ENCODE results near the gene INPP1.

Gene INPP1

DNA sequence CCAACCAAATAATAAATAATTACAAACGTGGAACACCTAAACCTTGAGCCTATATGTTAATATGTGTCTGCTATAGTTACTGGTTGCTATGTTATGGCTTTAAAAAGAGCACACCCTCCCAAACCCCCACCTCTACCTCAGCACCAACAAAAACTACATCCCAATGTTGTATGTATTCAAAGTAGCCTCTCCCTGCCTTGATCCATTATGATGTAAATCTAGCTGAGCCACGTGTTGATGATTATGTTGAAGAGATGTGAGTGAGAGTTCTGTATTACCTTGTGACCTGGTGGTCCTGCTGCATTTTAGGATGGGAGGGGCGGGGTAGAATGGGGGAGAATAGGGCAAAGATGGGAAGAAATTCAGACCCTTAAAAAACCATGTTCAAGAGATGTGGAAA is 69.6 kb downstream of the INPP1 start:
- H3K4me1 ChIP-seq, result peaks cover 0 to 14% (median 7%) of the 10 kb centered on the region in 4 donors
- intact Hi-C loops (cut with DNase I; ENCODE audit: low total_unique reads), result no loop called here
- no peaks in the 10 kb centered on the region for H3K9me3 ChIP-seq
- no peaks in the 10 kb centered on the region for H3K36me3 ChIP-seq
- H3K27ac ChIP-seq, result no peak overlapping the region
- TF ChIP-seq, protein P1, sequence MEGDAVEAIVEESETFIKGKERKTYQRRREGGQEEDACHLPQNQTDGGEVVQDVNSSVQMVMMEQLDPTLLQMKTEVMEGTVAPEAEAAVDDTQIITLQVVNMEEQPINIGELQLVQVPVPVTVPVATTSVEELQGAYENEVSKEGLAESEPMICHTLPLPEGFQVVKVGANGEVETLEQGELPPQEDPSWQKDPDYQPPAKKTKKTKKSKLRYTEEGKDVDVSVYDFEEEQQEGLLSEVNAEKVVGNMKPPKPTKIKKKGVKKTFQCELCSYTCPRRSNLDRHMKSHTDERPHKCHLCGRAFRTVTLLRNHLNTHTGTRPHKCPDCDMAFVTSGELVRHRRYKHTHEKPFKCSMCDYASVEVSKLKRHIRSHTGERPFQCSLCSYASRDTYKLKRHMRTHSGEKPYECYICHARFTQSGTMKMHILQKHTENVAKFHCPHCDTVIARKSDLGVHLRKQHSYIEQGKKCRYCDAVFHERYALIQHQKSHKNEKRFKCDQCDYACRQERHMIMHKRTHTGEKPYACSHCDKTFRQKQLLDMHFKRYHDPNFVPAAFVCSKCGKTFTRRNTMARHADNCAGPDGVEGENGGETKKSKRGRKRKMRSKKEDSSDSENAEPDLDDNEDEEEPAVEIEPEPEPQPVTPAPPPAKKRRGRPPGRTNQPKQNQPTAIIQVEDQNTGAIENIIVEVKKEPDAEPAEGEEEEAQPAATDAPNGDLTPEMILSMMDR (IDR thresholded peaks at IDR 0.05), result no peak
- no peak overlapping the region for H3K4me3 ChIP-seq
- no peaks in the 10 kb centered on the region for H3K27me3 ChIP-seq
- DNase-seq, result no peak

DNA sequence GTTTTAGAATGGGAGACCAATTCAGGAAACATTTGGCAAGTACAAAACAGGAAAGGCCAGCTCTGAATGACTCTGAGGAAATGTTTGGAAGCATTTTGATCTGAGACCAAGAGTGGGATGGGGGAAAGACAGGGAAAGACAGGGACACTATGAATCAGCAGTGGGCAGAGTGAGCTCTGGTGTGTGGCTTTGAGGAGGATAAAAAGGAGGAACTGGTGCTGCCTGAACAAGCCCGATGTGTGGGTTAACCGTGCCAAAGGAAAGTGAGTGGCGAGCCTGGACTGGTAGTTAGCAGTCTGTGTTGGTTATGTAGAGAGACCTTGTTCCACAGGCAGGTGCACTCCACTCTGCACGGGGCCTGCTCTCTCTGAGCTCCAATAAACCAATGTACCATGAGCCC is 70.0 kb downstream of the INPP1 start:
- peaks cover 0 to 14% (median 7%) of the 10 kb centered on the region in 4 donors for H3K4me1 ChIP-seq
- H3K9me3 ChIP-seq, result no peaks in the 10 kb centered on the region
- H3K27me3 ChIP-seq, result no peaks in the 10 kb centered on the region
- H3K27ac ChIP-seq, result no peak overlapping the region
- no peak for DNase-seq
- TF ChIP-seq, protein P1 (IDR thresholded peaks at IDR 0.05), result no peak
- intact Hi-C loops (cut with DNase I; ENCODE audit: low total_unique reads), result no loop called here
- H3K36me3 ChIP-seq, result no peaks in the 10 kb centered on the region
- H3K4me3 ChIP-seq, result no peak overlapping the region

DNA sequence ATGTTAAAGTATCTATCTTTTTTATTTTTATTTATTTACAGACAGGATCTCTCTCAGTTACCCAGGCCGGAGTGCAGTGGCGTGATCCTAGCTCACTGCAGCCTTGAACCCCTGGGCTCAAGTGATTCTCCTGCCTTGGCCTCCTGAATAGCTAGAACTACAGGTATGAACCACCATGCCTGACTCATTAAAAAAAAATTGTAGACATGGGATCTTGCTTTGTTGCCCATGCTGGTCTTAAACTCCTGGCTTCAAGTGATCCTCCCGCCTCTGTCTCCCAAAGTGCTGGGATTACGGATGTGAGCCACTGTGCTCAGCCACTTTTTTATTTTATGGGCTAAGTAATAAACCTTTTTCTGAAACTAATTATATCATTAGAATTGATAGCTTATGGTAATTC is 71.9 kb downstream of the INPP1 start:
- no peak for DNase-seq
- no peak overlapping the region for H3K27ac ChIP-seq
- no peaks in the 10 kb centered on the region for H3K36me3 ChIP-seq
- no peaks in the 10 kb centered on the region for H3K9me3 ChIP-seq
- no peak overlapping the region for H3K4me3 ChIP-seq
- TF ChIP-seq, protein P1 (IDR thresholded peaks at IDR 0.05), result no peak
- H3K27me3 ChIP-seq, result no peaks in the 10 kb centered on the region
- intact Hi-C loops (cut with DNase I; ENCODE audit: low total_unique reads), result no loop called here
- peaks cover 0 to 13% (median 0%) of the 10 kb centered on the region in 4 donors for H3K4me1 ChIP-seq

DNA sequence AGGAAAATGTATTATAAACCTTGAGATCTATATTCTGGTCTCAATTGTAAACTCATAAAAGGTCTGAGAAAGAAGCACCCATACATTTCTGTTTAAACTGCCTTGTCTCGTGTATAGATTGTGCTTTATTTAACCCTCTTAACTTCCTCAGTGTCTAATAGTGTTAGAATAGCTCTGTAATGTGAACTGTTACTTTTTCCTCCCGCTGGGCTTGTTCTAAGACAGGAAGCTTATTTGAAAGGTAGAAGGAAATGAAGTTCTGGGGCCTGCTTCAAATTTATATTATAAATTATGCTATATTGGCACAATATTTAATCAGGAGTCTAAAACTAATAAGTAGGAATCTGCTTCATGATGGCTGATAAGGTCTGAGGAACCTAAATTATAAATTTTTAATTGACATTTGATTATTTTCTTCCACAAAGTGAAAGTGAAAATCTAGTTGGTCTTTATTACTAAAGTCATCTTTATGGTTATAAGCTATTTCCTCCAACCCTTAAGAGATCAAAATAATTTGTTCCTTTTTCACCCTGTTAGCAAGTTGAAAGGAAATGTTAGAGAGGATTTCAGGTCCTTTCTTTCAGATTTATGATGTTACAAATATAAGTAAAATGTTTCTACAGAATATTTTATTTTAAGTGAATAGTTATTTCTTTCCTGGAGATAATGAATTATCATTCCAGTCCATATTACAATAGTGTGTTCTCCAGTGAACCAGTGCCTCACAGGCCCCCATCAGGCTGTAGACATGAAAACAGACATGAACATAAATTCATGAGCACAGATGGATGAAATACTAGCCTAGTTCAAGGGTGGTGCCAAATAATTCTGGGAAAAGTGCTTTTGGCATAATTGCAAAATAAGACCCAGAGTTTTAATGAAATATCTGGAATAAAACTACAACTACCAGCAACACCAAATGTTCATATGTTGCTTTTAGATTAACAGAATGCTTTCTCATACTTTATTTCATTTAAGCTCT is 72.7 kb downstream of the INPP1 start:
- no peak overlapping the region for H3K27ac ChIP-seq
- H3K36me3 ChIP-seq, result no peaks in the 10 kb centered on the region

DNA sequence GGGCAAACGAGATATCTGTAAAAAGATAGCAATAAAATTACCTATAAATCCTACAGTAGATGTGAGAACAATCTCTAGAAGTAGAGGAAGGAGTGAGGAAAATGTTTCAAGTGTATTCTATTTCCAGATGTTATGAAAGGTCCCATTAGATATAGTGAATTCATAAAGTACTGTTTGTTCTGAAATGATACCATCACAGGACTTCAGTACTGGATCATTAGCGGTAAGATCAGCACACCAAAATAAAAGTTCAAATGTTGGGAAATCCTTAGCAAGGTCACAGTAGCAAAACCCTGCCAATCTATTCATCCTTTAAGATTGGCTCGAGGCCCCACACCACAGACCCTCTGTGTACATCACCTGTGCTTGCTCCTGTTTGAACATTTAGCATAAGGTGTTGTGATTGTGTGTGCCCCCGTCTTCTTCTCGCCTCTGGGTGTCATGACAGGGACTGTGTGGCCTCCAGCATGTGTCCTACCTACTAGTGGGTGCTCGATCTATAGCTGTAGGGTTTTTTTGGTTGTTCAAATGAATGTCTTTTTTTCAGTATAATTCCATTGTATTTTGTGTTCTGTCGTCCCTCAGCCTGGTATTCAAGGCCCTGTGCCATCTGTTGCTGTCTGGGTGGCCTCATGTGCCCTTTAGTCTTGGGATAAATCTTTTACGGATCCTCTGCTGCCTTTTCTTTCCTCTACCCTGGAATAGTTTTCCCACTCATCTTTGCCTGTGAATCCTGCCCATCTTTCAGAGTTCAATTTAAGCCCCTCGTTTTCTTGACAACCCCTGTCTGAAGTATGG is 73.9 kb downstream of the INPP1 start:
- Histone ChIP-seq H3K4me1 (peaks cover 0 to 13% (median 0%) of the 10 kb centered on the region in 4 donors), H3K36me3 (no peaks in the 10 kb centered on the region), H3K9me3 (no peaks in the 10 kb centered on the region), H3K27ac (no peak overlapping the region), H3K4me3 (no peak overlapping the region), H3K27me3 (no peaks in the 10 kb centered on the region)
- TF ChIP-seq, protein P1 (IDR thresholded peaks at IDR 0.05), result no peak
- intact Hi-C loops (cut with DNase I; ENCODE audit: low total_unique reads), result no loop called here
- DNase-seq, result no peak

More for the DNA sequence above, 72.7 kb downstream of the INPP1 start:
- no peak for DNase-seq
- TF ChIP-seq, protein P1 (IDR thresholded peaks at IDR 0.05), result no peak
- Histone ChIP-seq H3K4me1 (peaks cover 0 to 13% (median 0%) of the 10 kb centered on the region in 4 donors), H3K9me3 (no peaks in the 10 kb centered on the region), H3K4me3 (no peak overlapping the region), H3K27me3 (no peaks in the 10 kb centered on the region)
- intact Hi-C loops (cut with DNase I; ENCODE audit: low total_unique reads), result no loop called here

Data from tibial artery (tissue), 4 donors.